BLaER1 (cell line): ENCODE data around the gene RBM11.

Experiments
- H3K27ac ChIP-seq: shearing (Covaris generic); formaldehyde crosslinking; 2 replicates; pipeline ENCODE4 v1.8.1; 2022
- H3K27me3 ChIP-seq: shearing (Covaris generic); formaldehyde crosslinking; 2 replicates; pipeline ENCODE4 v1.8.1; 2022
- H3K36me3 ChIP-seq: shearing (Covaris generic); formaldehyde crosslinking; 2 replicates; pipeline ENCODE4 v1.8.1; 2022
- H3K4me1 ChIP-seq: shearing (Covaris generic); formaldehyde crosslinking; 2 replicates; pipeline ENCODE4 v1.8.1; 2022
- H3K4me2 ChIP-seq: shearing (Covaris generic); formaldehyde crosslinking; 2 replicates; pipeline ENCODE4 v1.8.1; 2022
- H3K4me3 ChIP-seq: shearing (Covaris generic); formaldehyde crosslinking; 2 replicates; pipeline ENCODE4 v1.8.1; 2022
- H3K9ac ChIP-seq: shearing (Covaris generic); formaldehyde crosslinking; 2 replicates; pipeline ENCODE4 v1.8.1; 2022
- H3K9me3 ChIP-seq: shearing (Covaris generic); formaldehyde crosslinking; 2 replicates; pipeline ENCODE4 v1.8.1; 2022
- H4K20me1 ChIP-seq: shearing (Covaris generic); formaldehyde crosslinking; 2 replicates; pipeline ENCODE4 v1.8.1; 2022
- Cebpa-rat ChIP-seq: shearing (Covaris generic); IDR thresholded peaks from 2 replicates; pipeline ENCODE4 v1.8.1; 2022

RBM11 gene

GRCh38 chr21:14241297-14241696, 25.3 kb downstream of the RBM11 start:
- no peak overlapping the region for H3K27ac ChIP-seq
- H3K27me3 ChIP-seq: no peaks in the 10 kb centered on the region

DNA sequence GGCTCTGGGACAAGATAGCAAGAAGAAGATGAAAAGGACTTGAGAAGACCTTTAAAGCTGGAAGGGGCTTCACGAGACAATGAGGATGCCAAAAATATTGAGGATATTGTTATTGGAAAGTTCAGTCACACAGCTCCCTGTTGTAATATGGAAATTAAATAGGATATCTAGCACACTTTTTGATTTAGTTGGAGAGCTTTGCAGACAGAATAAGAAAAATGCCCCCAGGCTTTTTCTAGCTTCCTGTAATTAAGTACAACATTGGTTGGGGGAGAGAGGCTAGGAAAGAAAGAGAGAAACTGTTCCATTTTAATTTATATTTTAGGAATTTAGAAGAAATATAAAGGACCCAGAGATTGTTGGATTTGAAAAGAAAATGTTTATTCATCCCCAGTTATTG, 27.5 kb downstream of the RBM11 start:
- H3K27me3 ChIP-seq: no peaks in the 10 kb centered on the region
- H3K9me3 ChIP-seq: no peaks in the 10 kb centered on the region
- H3K27ac ChIP-seq: no peak overlapping the region
- no peaks in the 10 kb centered on the region for H3K36me3 ChIP-seq
- no peak overlapping the region for H3K4me3 ChIP-seq
- H4K20me1 ChIP-seq: no peaks in the 10 kb centered on the region
- TF ChIP-seq Cebpa-rat: no peak
- no peak overlapping the region for H3K4me2 ChIP-seq
- H3K9ac ChIP-seq: no peak overlapping the region
- H3K4me1 ChIP-seq: no peaks in the 10 kb centered on the region

More at GRCh38 chr21:14241297-14241696, 25.3 kb downstream of the RBM11 start:
- Histone ChIP-seq H3K36me3 (no peaks in the 10 kb centered on the region), H3K4me1 (no peaks in the 10 kb centered on the region), H3K9me3 (no peaks in the 10 kb centered on the region), H3K4me2 (no peak overlapping the region), H3K9ac (no peak overlapping the region), H3K4me3 (no peak overlapping the region), H4K20me1 (no peaks in the 10 kb centered on the region)
- no peak for TF ChIP-seq Cebpa-rat

GRCh38 chr21:14243874-14244273, 27.9 kb downstream of the RBM11 start:
- H3K4me3 ChIP-seq: no peak overlapping the region
- H3K9ac ChIP-seq: no peak overlapping the region
- no peaks in the 10 kb centered on the region for H3K9me3 ChIP-seq
- no peaks in the 10 kb centered on the region for H4K20me1 ChIP-seq
- no peaks in the 10 kb centered on the region for H3K36me3 ChIP-seq
- H3K27me3 ChIP-seq: no peaks in the 10 kb centered on the region
- H3K27ac ChIP-seq: no peak overlapping the region
- no peak for TF ChIP-seq Cebpa-rat
- H3K4me1 ChIP-seq: no peaks in the 10 kb centered on the region
- no peak overlapping the region for H3K4me2 ChIP-seq

GRCh38 chr21:14244911-14245310, 29.0 kb downstream of the RBM11 start:
- Histone ChIP-seq H3K4me1 (no peaks in the 10 kb centered on the region), H3K4me3 (no peak overlapping the region), H3K27me3 (no peaks in the 10 kb centered on the region), H3K9ac (no peak overlapping the region), H3K27ac (no peak overlapping the region), H3K36me3 (no peaks in the 10 kb centered on the region), H3K4me2 (no peak overlapping the region), H3K9me3 (peaks cover 5% of the 10 kb centered on the region; the same call in 1 of the 2 replicates), H4K20me1 (no peaks in the 10 kb centered on the region)
- no peak for TF ChIP-seq Cebpa-rat

DNA sequence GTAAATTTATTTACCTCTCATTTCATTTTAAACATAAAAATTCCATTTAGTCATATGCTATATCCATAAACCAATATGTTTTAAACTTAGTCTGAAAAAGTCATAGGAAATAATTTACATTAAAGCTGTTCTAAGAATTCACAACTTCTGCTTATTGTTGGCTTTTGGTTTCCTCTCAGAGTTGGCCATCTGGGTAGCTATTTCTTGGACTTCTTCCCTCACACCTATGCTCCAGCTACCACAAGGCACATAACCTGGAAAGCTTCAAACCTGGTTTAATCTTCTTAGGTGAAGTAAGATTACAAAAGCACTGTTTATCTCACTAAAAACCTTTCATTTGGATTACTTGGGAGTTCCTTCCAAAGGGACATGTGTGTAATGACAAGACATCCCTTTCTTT, 29.8 kb downstream of the RBM11 start:
- no peak for TF ChIP-seq Cebpa-rat
- Histone ChIP-seq H3K27ac (no peak overlapping the region), H3K27me3 (no peaks in the 10 kb centered on the region), H3K9ac (no peak overlapping the region), H3K4me2 (no peak overlapping the region), H3K36me3 (no peaks in the 10 kb centered on the region), H3K4me3 (no peak overlapping the region), H4K20me1 (no peaks in the 10 kb centered on the region), H3K9me3 (peaks cover 8% of the 10 kb centered on the region; the same call in 1 of the 2 replicates), H3K4me1 (no peaks in the 10 kb centered on the region)

DNA sequence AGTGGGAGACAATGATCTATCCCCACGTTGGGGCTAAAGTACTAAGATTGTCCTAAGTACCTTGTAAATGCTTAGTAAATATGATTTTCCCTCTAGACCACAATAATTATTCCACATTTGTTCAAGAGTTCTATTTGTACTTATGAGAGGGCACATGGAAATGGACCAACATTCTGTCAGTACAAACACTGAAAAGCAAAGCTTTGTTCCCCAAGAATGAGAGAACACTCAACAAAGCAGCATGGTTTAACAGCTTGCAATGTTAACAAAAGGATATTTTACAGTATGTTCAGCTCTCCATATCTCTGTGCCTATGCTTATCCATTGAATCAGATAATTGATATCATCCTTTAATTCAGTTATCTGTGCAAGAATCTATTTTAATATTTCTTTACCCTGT, 35.4 kb downstream of the RBM11 start:
- Histone ChIP-seq H3K9ac (no peak overlapping the region), H3K36me3 (no peaks in the 10 kb centered on the region), H3K4me2 (no peak overlapping the region), H3K9me3 (peaks cover 8% of the 10 kb centered on the region; the same call in 1 of the 2 replicates), H3K27me3 (no peaks in the 10 kb centered on the region), H4K20me1 (no peaks in the 10 kb centered on the region), H3K27ac (no peak overlapping the region), H3K4me3 (no peak overlapping the region), H3K4me1 (no peaks in the 10 kb centered on the region)
- TF ChIP-seq Cebpa-rat: no peak

- no peaks in the 10 kb centered on the region for H3K27me3 ChIP-seq
- no peak overlapping the region for H3K4me2 ChIP-seq
- no peak for TF ChIP-seq Cebpa-rat
- H3K4me1 ChIP-seq: no peaks in the 10 kb centered on the region
- no peaks in the 10 kb centered on the region for H3K36me3 ChIP-seq
- no peak overlapping the region for H3K9ac ChIP-seq
- H3K9me3 ChIP-seq: no peaks in the 10 kb centered on the region
- no peak overlapping the region for H3K4me3 ChIP-seq
- H3K27ac ChIP-seq: no peak overlapping the region
- H4K20me1 ChIP-seq: no peaks in the 10 kb centered on the region
Observed at GRCh38 chr21:14259747-14260146, 43.8 kb downstream of the RBM11 start.

DNA sequence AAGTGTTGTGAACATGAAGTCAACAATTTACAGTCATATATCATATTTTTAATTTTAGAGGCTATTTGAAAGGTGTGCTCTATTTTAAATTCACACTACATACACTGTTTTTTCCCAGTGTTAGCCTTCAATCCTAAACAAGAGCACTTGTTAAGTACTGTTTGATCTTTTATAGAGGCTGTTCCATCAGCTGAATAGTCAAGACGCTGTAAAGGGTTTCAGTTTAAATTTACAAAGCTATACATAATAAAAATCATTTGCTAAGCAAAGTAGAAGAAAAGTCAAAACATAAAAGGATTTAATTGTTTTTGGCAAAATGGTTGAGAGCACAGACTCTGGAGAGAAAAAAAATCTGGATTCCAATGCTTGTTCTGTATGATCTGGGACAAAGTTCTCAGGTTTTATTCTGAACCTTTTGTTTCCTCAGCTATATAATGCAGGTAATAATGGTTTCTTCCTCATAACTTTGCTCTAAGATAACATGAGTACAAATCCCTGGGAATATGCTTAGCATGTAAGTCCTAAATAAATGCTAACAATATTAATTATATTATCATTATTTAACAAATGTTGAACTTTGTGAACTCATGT, 44.3 kb downstream of the RBM11 start:
- Histone ChIP-seq H4K20me1 (no peaks in the 10 kb centered on the region), H3K36me3 (no peaks in the 10 kb centered on the region), H3K4me1 (no peaks in the 10 kb centered on the region), H3K4me2 (no peak overlapping the region), H3K9me3 (no peaks in the 10 kb centered on the region), H3K27ac (no peak overlapping the region), H3K9ac (no peak overlapping the region), H3K27me3 (no peaks in the 10 kb centered on the region), H3K4me3 (no peak overlapping the region)
- TF ChIP-seq Cebpa-rat: no peak

GRCh38 chr21:14262039-14262438, 46.1 kb downstream of the RBM11 start:
- no peaks in the 10 kb centered on the region for H3K27me3 ChIP-seq
- no peak overlapping the region for H3K9ac ChIP-seq
- no peaks in the 10 kb centered on the region for H3K9me3 ChIP-seq
- no peak for TF ChIP-seq Cebpa-rat
- H3K27ac ChIP-seq: no peak overlapping the region
- no peak overlapping the region for H3K4me2 ChIP-seq
- H4K20me1 ChIP-seq: no peaks in the 10 kb centered on the region
- no peaks in the 10 kb centered on the region for H3K36me3 ChIP-seq
- no peaks in the 10 kb centered on the region for H3K4me1 ChIP-seq
- H3K4me3 ChIP-seq: no peak overlapping the region

DNA sequence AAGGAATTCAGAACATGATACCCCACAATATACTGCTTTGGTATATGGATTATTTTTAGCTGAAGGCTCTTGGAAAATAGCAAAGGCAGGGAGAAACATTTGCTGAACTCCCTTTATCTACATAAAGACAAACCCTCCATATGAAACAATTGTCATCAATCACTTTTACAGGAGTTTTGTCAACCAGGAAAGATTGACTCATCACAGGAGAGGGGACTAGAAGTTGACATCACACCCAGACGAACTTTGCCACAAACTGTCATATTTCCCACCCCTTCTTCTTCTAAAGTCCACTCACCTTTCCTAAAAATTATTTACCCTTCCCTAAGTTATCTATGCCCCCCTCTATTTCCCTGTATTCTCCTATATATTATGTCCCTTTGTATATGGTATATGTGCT, 47.9 kb downstream of the RBM11 start:
- H3K9ac ChIP-seq: no peak overlapping the region
- no peaks in the 10 kb centered on the region for H3K27me3 ChIP-seq
- no peaks in the 10 kb centered on the region for H3K9me3 ChIP-seq
- H3K36me3 ChIP-seq: no peaks in the 10 kb centered on the region
- TF ChIP-seq Cebpa-rat: no peak
- H3K4me2 ChIP-seq: no peak overlapping the region
- H4K20me1 ChIP-seq: no peaks in the 10 kb centered on the region
- H3K4me3 ChIP-seq: no peak overlapping the region
- no peak overlapping the region for H3K27ac ChIP-seq
- no peaks in the 10 kb centered on the region for H3K4me1 ChIP-seq

DNA sequence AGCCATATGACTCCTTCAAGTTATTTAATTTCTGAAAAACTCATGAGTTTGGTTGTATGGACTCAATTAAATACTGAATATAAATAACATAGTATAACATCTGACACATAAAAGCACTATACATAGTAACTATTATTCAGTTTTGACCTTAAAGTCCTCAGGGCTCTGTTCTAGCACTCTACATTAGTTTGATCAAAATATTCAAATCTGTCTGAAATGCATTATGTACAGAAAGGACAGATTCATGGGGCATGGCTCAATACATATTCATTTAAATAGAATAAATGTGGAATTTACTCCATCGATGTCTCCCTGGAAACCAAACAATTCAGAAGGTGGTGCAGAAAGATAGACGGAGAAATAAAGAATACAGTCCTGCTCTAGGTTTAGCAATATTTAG, 49.1 kb downstream of the RBM11 start:
- no peaks in the 10 kb centered on the region for H3K9me3 ChIP-seq
- H3K9ac ChIP-seq: no peak overlapping the region
- no peak overlapping the region for H3K4me3 ChIP-seq
- H3K4me2 ChIP-seq: no peak overlapping the region
- H3K27ac ChIP-seq: no peak overlapping the region
- H4K20me1 ChIP-seq: no peaks in the 10 kb centered on the region
- H3K36me3 ChIP-seq: no peaks in the 10 kb centered on the region
- no peaks in the 10 kb centered on the region for H3K4me1 ChIP-seq
- no peak for TF ChIP-seq Cebpa-rat
- H3K27me3 ChIP-seq: no peaks in the 10 kb centered on the region
